Suprapubic skin (tissue), 3 donors: Measurements from ENCODE around the gene PPT1.

ENCODE experiments used
- CTCF ChIP-seq, 2 donors: fragments of 200-600 bp in 1 of 2; fragments of 450-650 bp in 1 of 2; sonication (generic) in 1 of 2; IDR thresholded peaks; one replicate each; pipeline ENCODE4 v1.5.1; 2016 to 2019; ENCODE audit warnings: antibody characterized with exemption in 2 of 2, mild to moderate bottlenecking in 1 of 2, moderate library complexity in 1 of 2
- POLR2A ChIP-seq, 2 donors: fragments of 450-650 bp; IDR thresholded peaks; one replicate each; pipeline ENCODE4 v1.6.1; 2017; ENCODE audit warnings: antibody characterized with exemption in 2 of 2, mild to moderate bottlenecking in 2 of 2, moderate library complexity in 2 of 2

- no peak for TF ChIP-seq CTCF (IDR thresholded peaks at IDR 0.05)
- no peak for TF ChIP-seq POLR2A (IDR thresholded peaks at IDR 0.05)
Measured at GRCh38 chr1:40030528-40031135, 66.4 kb downstream of the PPT1 start.
